HG03460 (cell line): ENCODE results near the gene TGFBR3.
"Not testable (repeated sequence)": the region's sequence is repeated elsewhere in the genome, so short reads cannot be mapped to it uniquely, and the experiment has no call there.

Experiments used
- ATAC-seq: cut with Tn5 transposase; IDR thresholded peaks from one replicate; pipeline ENCODE4 v1.9.1; 2021; ENCODE audit not compliant: unreplicated experiment

The TGFBR3 gene

GRCh38 chr1:91884459-91885212 lies 1.3 kb downstream of the TGFBR3 start:
- ATAC-seq: no peak

- ATAC-seq: no peak
These were observed 2.5 kb downstream of the TGFBR3 start for GRCh38 chr1:91883470-91883869.

GRCh38 chr1:91881280-91881679 lies 4.7 kb downstream of the TGFBR3 start:
- ATAC-seq: no peak

DNA sequence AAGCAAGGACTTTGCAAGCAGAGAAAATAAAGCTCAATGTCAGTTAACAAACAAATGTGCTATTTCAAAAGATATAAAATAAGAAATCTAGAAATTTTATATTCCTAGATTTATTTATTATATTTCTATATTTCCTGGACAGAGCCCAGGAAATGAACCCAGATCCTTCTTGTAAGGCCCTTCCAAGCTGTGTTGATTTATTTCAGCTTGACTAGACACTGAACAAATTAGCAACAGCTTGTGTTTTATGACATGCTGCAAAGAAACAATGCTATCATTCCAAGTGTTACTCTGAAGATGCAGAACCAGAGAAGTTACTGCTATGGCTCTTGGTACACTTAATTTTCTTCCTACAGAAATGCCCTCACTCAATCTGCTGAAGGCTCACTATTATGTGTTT lies 6.2 kb downstream of the TGFBR3 start:
- ATAC-seq: no peak

DNA sequence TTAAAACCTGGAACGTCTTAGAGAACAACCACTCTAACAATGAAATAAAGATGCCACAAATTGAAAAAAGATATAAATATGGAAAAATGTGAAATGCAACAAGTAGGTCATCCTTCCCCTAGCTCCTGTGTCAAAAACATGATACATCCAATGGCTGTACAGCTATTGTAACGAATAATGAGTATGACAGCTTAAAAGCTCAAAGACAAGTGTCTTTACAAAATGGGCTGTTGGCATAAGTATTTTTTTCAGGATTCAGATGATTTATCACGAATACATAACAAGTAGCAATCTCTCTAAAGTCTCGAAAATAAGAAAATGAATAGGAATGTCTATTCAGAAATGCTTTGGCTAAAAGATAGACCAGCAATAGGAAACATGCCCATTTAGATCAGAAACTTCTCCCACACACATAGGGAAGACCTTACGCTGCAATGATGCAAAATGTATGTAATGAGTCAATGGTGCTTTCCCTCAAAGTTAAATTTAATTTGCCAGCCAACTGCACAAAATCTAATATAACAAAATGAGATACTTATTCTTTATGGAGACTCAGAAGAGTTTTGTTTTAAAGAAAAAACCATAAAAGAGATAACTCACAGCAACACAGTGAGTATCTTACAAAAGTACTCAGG lies 8.3 kb downstream of the TGFBR3 start:
- ATAC-seq: no peak

DNA sequence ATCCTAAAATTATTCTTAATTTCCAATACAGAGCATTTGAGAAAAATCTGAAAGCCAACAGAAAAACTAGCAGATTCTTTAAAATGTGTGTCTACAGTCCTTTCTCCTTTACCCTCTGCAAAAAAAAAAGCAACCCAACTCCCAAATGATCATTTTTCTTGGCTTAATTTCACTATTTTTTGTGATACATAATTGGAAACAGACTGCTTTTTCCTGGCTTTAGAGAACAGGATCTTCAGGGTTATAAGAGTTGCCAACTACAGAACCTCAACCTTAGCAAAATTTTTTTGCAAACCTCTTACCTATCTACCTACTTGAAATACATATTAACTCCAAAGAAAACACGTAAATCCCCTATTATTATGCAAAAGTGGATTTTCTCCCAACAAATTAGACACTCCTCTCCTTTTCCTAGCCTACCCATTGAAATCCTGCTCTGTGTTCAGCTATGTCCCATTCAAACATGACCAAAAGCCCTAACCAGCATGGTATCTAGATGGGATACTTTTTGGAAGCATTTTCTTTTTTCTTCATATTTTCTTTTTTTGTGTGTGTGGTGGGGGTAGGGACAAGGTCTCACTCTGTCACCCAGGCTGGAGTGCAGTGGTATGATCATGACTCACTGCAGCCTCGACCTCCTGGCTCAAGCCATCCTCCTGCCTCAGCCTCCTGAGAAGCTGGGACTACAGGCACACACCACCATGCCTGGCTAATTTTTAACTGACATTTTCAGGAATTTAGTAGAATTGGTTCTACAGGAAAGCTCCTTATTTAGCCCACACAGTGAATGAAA lies 9.0 kb downstream of the TGFBR3 start:
- no peak for ATAC-seq

- ATAC-seq: peak; percentile 87
These were observed 9.9 kb downstream of the TGFBR3 start for GRCh38 chr1:91876040-91876470.

- no peak for ATAC-seq
These were observed 11.8 kb downstream of the TGFBR3 start for GRCh38 chr1:91874167-91874566.

DNA sequence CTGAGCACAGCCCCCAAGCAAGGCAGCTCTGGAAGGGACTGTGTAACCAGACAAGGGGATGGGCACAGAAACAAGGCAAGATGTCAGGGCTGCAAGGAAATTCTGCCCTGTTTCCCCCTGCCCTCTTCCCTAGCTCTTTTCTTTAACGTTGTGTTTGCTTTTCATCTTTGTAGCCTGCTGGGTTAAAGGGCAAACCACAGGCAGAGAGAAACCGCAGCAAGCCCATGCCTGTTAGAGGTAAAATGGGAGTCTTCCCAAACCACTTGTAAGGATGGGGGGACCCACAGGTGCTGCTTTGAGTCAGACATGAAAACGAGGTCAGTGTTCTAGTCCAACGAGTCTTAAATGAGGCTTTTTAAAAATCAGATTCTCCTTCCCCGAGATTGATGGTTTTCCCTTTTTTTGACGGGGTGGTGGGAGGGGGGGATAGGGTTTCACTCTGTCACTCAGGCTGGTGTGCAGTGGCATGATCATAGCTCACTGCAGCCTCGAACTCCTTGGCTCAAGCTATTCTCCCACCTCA lies 13.3 kb downstream of the TGFBR3 start:
- ATAC-seq: no peak

DNA sequence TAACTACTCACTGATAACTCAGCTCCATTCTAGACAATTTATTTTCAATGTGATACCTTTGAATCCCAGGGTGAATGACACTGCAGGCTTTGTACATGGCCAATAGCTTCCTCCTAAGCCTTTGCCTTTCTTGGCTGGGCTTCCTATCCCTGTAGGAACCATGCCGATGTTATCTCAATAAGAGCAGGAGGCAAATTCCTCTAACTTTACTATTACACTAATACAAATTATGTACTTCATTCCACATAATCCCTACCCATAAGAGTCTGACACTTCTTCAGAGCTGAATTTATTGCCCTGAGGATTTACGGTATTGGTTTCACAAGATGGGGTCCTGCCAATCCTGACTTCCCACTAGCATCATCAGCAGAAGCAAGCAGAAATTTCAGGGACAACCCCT lies 14.0 kb downstream of the TGFBR3 start:
- no peak for ATAC-seq

GRCh38 chr1:91870322-91870721 lies 15.6 kb downstream of the TGFBR3 start:
- ATAC-seq: no peak

DNA sequence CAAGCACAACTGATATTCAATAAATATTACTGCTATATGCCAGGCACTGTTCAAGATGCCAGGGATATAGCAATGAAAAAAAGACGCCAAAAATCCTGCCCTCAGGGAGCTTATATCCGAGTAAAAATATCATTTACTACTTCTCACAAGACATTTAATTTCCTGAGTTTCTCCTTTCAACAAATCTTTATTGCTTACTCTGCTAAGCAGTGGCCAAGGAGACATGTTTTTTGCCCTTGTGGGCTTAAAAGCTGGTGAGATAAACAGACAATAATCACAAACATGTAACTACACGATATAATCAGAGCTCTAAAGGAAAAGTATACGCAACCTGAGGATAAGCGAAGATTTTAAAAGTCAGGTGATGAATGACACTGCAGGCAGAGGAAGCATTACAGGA lies 19.5 kb downstream of the TGFBR3 start:
- ATAC-seq: no peak

- ATAC-seq: no peak
These were observed 21.8 kb downstream of the TGFBR3 start for GRCh38 chr1:91864017-91864700.

GRCh38 chr1:91863498-91863897 lies 22.5 kb downstream of the TGFBR3 start:
- ATAC-seq: no peak

DNA sequence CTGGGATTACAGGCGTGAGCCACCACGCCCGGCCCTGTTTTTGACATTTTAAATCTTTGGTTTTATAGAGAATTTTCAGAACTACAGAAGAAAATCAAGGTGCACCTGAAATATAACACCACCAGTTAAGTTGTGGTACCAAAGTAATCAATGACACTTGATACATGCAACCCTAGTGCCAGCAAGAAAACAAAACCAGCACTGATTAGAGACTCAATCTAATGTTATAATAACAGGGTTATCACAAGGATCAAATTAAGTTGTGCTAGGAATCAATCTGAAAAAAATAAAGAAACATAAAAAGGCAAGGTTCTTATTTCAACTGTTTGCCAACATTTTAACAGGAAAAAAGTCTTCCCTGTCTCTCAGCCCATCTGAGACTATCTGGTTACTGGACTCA lies 23.8 kb downstream of the TGFBR3 start:
- ATAC-seq: no peak

- ATAC-seq: no peak
These were observed 28.3 kb downstream of the TGFBR3 start for GRCh38 chr1:91857557-91858239.

GRCh38 chr1:91856996-91857395 lies 29.0 kb downstream of the TGFBR3 start:
- no peak for ATAC-seq

DNA sequence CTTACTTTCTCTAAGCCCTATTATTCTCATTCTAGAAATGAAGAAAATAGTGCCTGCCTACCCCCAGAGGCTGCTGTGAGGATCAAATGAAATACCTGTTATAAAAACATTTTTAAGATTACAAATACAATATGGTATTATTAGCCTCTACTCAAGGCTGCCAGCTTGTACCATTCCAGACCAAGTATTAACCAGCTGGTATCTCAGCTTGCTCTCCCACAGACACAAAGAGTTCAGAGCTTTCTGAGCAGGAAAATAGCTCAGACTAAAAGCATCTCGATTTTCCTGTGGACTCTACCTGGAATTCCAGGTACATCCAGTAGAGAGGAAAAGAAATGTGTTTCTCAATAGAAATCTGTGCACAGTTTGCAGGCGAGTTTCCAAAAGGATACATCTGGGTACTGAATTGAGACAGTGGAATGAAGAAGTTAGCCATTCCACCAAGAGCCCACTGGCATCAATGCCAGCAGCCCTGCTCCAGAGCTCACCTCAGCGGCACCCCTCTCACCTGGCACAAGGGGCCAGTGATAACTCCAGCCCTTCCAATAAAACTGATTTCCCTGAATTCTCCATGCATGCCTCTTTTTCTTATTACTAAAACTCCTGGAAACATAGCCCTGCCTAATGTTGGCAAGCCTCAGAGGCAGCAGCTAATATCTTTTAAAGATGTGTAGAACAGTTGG lies 31.0 kb downstream of the TGFBR3 start:
- ATAC-seq: no peak

DNA sequence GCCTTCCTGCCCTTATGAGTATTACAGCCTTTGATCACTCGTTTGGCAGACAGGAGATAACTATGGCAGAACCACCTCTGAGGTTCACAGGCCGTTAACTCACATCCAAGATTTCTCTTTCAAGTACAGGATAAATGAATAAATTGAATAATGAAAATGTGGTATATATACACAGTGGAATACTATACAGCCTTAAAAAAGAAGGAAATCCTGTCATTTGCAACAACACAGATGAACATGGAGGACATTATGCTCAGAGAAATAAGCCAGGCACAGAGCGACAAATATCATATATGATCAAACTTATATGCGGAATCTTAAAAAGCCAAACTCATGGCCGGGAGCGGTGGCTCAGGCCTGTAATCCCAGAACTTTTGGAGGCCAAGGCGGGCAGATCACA lies 32.6 kb downstream of the TGFBR3 start:
- no peak for ATAC-seq

- ATAC-seq: not testable (repeated sequence)
These were observed 33.9 kb downstream of the TGFBR3 start for GRCh38 chr1:91852011-91852410.
